ENCODE data around the gene S100Z. TPM values are rescaled to one million over a fixed set of nuclear protein-coding genes. Genes with fewer than 3 reads are reported as not detected.
A peak's percentile ranks its signal among the peaks of the same experiment; 100 is the strongest.
"Not testable (repeated sequence)": the region's sequence is repeated elsewhere in the genome, so short reads cannot be mapped to it uniquely, and the experiment has no call there.

S100Z gene
- total RNA-seq, 4 donors from 2014 or later = not detected

GRCh38 chr5:76818844-76819831 lies 30.7 kb upstream of the S100Z start, which contains the start of gene F2RL1:
Gene F2RL1 (plus strand): TSS chr5:76819030. CDS start chr5:76819183, 153 bp downstream.
- no peak for DNase-seq
- TF ChIP-seq CTCF (IDR thresholded peaks at IDR 0.05 in 4 of 5, conservative IDR thresholded peaks at IDR 0.05 in 1 of 5) = no peak
- TF ChIP-seq POLR2A (IDR thresholded peaks at IDR 0.05) = no peak
- no peaks in the 10 kb centered on the region for H3K4me1 ChIP-seq
- in situ Hi-C loops (cut with MboI; ENCODE audit: low sequenced_read_pairs in 4 of 4) = no loop called here
- no peak for ATAC-seq
- no peaks in the 10 kb centered on the region for H3K9me3 ChIP-seq
- H3K27ac ChIP-seq = no peak within 1 kb of the TSS
- H3K4me3 ChIP-seq = peak within 1 kb of the TSS; percentile 29 to 49 (median 47)
- peaks cover 18 to 22% (median 20%) of the 10 kb centered on the region in 3 donors for H3K27me3 ChIP-seq
- H3K36me3 ChIP-seq = no peaks in the 10 kb centered on the region
- intact Hi-C loops (cut with DNase I; ENCODE audit: low total_unique reads) = no loop called here

- H3K27me3 ChIP-seq = peaks cover 18 to 22% (median 20%) of the 10 kb centered on the region in 3 donors
- ATAC-seq = no peak
- in situ Hi-C loops (cut with MboI; ENCODE audit: low sequenced_read_pairs in 4 of 4) = no loop called here
- intact Hi-C loops (cut with DNase I; ENCODE audit: low total_unique reads) = no loop called here
- H3K27ac ChIP-seq = no peak overlapping the region
- no peak for TF ChIP-seq POLR2A (IDR thresholded peaks at IDR 0.05)
- TF ChIP-seq CTCF (IDR thresholded peaks at IDR 0.05 in 4 of 5, conservative IDR thresholded peaks at IDR 0.05 in 1 of 5) = no peak
- no peaks in the 10 kb centered on the region for H3K36me3 ChIP-seq
- no peak for DNase-seq
- no peaks in the 10 kb centered on the region for H3K4me1 ChIP-seq
- no peaks in the 10 kb centered on the region for H3K9me3 ChIP-seq
- H3K4me3 ChIP-seq = peak overlapping the region in 3 of 4 donors; percentile 8 to 49 (median 29)
Observed at GRCh38 chr5:76819851-76820525, 29.8 kb upstream of the S100Z start.

DNA sequence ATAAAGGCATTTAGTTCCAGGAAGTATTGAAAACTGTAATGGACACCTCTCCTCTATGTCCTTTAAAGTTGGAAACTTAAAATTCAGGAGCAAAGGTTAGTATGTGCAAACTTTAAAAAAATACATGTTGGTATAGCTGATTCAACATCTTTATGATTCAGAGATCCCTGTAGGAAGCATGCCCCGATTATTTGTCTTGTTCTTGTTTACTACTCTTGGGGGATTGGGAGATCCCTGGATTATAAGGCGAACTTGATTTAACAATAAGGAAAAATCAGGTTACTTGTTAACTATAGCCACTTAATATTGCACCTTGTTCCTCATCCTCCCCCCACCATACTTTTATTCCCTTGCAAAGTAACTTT lies 29.3 kb upstream of the S100Z start:
- Histone ChIP-seq H3K9me3 (no peaks in the 10 kb centered on the region), H3K4me1 (no peaks in the 10 kb centered on the region), H3K27ac (no peak overlapping the region), H3K4me3 (no peak overlapping the region), H3K27me3 (peaks cover 18 to 22% (median 20%) of the 10 kb centered on the region in 3 donors), H3K36me3 (no peaks in the 10 kb centered on the region)
- in situ Hi-C loops (cut with MboI; ENCODE audit: low sequenced_read_pairs in 4 of 4) = no loop called here
- no peak for DNase-seq
- ATAC-seq = no peak
- intact Hi-C loops (cut with DNase I; ENCODE audit: low total_unique reads) = no loop called here
- TF ChIP-seq POLR2A (IDR thresholded peaks at IDR 0.05) (no peak), CTCF (IDR thresholded peaks at IDR 0.05 in 4 of 5, conservative IDR thresholded peaks at IDR 0.05 in 1 of 5) (no peak)

GRCh38 chr5:76821136-76821535 lies 28.7 kb upstream of the S100Z start:
- ATAC-seq (no peak), DNase-seq (no peak)
- Histone ChIP-seq H3K27ac (no peak overlapping the region), H3K27me3 (peaks cover 18 to 22% (median 20%) of the 10 kb centered on the region in 3 donors), H3K36me3 (no peaks in the 10 kb centered on the region), H3K4me3 (no peak overlapping the region), H3K4me1 (no peaks in the 10 kb centered on the region), H3K9me3 (no peaks in the 10 kb centered on the region)
- no peak for TF ChIP-seq CTCF (IDR thresholded peaks at IDR 0.05 in 4 of 5, conservative IDR thresholded peaks at IDR 0.05 in 1 of 5)
- no peak for TF ChIP-seq POLR2A (IDR thresholded peaks at IDR 0.05)
- in situ Hi-C loops (cut with MboI; ENCODE audit: low sequenced_read_pairs in 4 of 4) = no loop called here
- intact Hi-C loops (cut with DNase I; ENCODE audit: low total_unique reads) = no loop called here

- H3K9me3 ChIP-seq; in situ Hi-C loops (cut with MboI; ENCODE audit: low sequenced_read_pairs in 4 of 4); H3K4me3 ChIP-seq; intact Hi-C loops (cut with DNase I; ENCODE audit: low total_unique reads); H3K36me3 ChIP-seq; H3K27ac ChIP-seq; DNase-seq; ATAC-seq; H3K4me1 ChIP-seq: not testable (repeated sequence)
- peaks cover 18 to 22% (median 20%) of the 10 kb centered on the region in 3 donors for H3K27me3 ChIP-seq
Observed at GRCh38 chr5:76822105-76822731, 27.6 kb upstream of the S100Z start.

- H3K4me3 ChIP-seq; ATAC-seq; in situ Hi-C loops (cut with MboI; ENCODE audit: low sequenced_read_pairs in 4 of 4); H3K9me3 ChIP-seq; H3K27me3 ChIP-seq; H3K4me1 ChIP-seq; H3K36me3 ChIP-seq; DNase-seq; intact Hi-C loops (cut with DNase I; ENCODE audit: low total_unique reads); H3K27ac ChIP-seq: not testable (repeated sequence)
Observed at GRCh38 chr5:76826416-76826815, 23.4 kb upstream of the S100Z start.

Measured in gastrocnemius medialis (tissue), 4 donors.